Measurements from ENCODE around the gene NID1. TPM values are rescaled to one million over a fixed set of nuclear protein-coding genes. Genes with fewer than 3 reads are reported as not detected.
"Not testable (repeated sequence)": the region's sequence is repeated elsewhere in the genome, so short reads cannot be mapped to it uniquely, and the experiment has no call there.

The NID1 gene
- total and polyA plus RNA-seq, 5 donors, result 24.4 to 107 (median 36.6) TPM

DNA sequence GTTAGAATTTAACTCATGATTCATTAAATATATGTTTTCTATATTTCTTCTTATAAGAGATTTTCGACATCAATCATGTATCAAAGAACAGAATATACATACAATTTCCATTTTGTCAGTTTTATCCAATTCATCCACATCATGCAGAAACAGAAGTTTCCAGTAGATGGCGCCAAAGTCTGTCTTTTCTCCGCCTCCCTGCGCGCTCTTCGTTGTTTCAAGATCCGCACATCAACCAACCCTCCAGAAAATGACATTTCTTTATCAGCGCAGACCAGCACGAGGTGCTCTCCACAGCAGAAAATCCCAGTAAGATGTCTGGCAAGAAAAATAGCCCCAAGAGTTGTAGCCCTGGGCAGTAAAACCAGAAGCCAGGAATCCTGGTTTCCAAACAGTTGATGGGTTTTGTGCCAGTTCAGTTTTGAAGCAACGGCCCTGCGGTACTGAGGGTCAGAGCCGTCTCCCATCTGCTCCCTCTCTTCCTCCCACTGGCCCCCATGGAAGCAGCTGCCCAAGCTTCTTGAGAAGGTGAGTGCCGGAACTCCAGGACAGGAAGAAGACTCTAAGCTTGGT is 38.8 kb upstream of the NID1 start:
- ATAC-seq, result peak in 1 of 2 donors; percentile 48
- Histone ChIP-seq H3K27ac (ENCODE audit: low read length) (no peak overlapping the region), H3K4me1 (ENCODE audit: control insufficient read depth, insufficient read depth, low read length) (no peaks in the 10 kb centered on the region), H3K27me3 (ENCODE audit: control insufficient read depth, insufficient read depth) (no peaks in the 10 kb centered on the region), H3K4me3 (ENCODE audit: low read length) (no peak overlapping the region), H3K9me3 (ENCODE audit: control insufficient read depth, low read length) (no peaks in the 10 kb centered on the region)
- DNase-seq, result peak in 1 of 3 donors; percentile 64
- intact Hi-C loops (cut with DNase I), result no loop called here
- WGBS, result 20% methylated on average over 13 of the region's 13 CpGs

DNA sequence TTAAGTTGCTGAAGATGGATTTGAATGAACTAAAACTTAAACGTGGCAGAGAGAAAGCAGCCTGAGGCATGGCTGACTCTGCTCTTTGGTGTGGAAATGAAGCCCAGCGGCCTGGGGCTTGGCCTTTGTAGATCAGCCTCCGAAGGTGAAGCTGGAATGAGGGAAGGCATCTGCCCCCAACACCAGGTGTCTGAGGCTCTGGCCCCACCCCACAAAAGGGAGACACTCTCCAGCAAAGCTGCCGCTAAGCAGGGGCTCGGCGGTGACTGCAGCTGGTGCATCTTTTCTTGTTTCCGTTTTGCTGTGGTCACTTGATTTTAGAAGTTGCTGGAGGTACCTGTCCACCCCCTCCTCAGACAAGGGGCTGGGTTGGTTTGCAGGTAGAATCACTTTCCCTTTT is 38.2 kb upstream of the NID1 start:
- DNase-seq (no peak), ATAC-seq (no peak)
- no peaks in the 10 kb centered on the region for H3K9me3 ChIP-seq (ENCODE audit: control insufficient read depth, low read length)
- H3K27ac ChIP-seq (ENCODE audit: low read length), result no peak overlapping the region
- WGBS, result 31% methylated on average over 7 of the region's 7 CpGs
- no peaks in the 10 kb centered on the region for H3K4me1 ChIP-seq (ENCODE audit: control insufficient read depth, insufficient read depth, low read length)
- no peaks in the 10 kb centered on the region for H3K27me3 ChIP-seq (ENCODE audit: control insufficient read depth, insufficient read depth)
- H3K4me3 ChIP-seq (ENCODE audit: low read length), result no peak overlapping the region
- intact Hi-C loops (cut with DNase I), result no loop called here

DNA sequence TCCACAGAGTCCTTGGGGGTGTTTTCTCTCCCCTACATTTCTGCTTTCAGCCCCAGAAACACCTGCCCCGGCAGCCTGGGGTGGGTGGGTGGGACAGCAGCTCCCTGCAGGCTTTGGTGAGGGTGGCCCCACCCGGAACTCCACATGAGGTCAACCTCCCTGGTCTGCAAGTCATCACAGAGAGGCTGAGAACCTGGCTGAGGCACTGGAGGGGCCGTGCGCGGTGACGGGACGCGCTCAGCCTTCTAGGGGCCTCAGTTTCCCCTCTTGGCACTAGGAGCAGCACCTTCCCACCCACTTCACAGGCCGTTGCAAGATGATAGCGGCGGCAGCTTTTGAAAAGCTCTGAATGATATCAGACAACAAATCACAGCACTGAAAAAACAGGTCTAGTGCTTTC is 37.7 kb upstream of the NID1 start:
- intact Hi-C loops (cut with DNase I), result no loop called here
- H3K4me1 ChIP-seq (ENCODE audit: control insufficient read depth, insufficient read depth, low read length), result no peaks in the 10 kb centered on the region
- no peak for ATAC-seq
- H3K27ac ChIP-seq (ENCODE audit: low read length), result no peak overlapping the region
- no peak for DNase-seq
- no peaks in the 10 kb centered on the region for H3K9me3 ChIP-seq (ENCODE audit: control insufficient read depth, low read length)
- no peaks in the 10 kb centered on the region for H3K27me3 ChIP-seq (ENCODE audit: control insufficient read depth, insufficient read depth)
- WGBS, result 79% methylated on average over 11 of the region's 11 CpGs
- H3K4me3 ChIP-seq (ENCODE audit: low read length), result no peak overlapping the region

DNA sequence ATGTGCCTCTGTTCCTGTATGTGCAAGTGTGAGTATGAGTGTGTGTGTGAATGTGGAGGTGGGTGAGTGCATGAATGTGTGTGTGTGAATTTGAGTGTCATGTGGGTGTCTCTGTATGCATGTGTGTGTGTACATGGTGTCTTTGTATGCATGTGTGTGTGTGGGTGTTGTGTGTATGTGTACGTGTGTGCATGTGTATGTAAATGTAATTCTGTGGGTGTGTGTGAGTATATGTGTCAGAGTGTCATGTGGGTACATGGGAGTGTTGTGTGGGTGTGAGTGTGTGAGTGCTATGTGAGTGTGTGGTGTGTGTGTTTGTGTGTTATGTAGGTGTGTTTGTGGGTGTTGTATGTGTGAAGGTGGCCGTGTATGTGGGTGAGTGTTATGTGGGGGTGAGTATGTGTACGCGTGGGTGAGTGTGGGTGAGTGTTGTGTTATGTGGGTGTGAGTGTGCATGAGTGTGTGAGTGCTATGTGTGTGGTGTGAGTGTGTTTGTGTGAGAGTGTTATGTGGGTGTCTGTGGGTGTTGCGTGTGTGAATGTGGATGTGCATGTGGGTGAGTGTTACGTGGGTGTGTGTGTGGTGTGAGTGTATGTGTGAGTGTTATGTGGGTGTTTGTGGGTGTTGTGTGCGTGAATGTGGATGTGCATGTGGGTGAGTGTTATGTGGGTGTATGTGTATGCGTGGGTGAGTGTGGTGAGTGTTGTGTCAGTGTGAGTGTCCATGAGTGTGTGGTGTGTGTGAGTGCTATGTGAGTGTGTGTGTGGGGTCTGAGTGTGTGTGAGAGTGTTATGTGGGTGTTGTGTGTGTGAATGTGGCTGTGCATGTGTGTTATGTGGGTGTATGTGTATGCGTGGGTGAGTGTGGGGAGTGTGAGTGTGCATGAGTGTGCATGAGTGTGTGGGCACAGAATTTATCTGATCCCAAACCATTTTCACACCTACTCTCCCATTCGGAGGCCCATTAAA is 36.6 kb upstream of the NID1 start:
- Histone ChIP-seq H3K27me3 (ENCODE audit: control insufficient read depth, insufficient read depth) (no peaks in the 10 kb centered on the region), H3K9me3 (ENCODE audit: control insufficient read depth, low read length) (no peaks in the 10 kb centered on the region), H3K4me1 (ENCODE audit: control insufficient read depth, insufficient read depth, low read length) (no peaks in the 10 kb centered on the region), H3K27ac (ENCODE audit: low read length) (no peak overlapping the region), H3K4me3 (ENCODE audit: low read length) (no peak overlapping the region)
- intact Hi-C loops (cut with DNase I), result no loop called here
- 86% methylated on average over 10 of the region's 10 CpGs for WGBS
- ATAC-seq, result no peak
- no peak for DNase-seq

DNA sequence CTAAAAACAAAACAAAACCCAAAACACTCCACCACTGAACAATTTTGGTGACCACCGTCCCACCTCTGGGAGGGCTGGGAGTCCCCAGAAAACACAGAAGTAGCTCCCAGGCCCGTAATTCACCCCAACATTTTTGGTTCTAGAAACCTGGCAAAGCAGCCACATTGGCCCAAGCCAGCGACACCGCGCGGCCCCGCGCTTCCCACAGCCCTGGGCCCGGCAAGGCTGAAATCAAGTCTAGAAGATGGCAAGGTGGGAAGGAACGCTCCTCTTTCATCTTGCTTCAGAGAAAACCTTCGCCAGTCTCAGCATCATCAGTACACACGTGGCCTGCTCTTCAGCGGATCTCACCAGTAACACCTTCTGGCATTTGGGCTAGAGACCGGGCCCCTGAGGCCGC is 35.9 kb upstream of the NID1 start:
- DNase-seq, result no peak
- 90% methylated on average over 15 of the region's 15 CpGs for WGBS
- intact Hi-C loops (cut with DNase I), result no loop called here

DNA sequence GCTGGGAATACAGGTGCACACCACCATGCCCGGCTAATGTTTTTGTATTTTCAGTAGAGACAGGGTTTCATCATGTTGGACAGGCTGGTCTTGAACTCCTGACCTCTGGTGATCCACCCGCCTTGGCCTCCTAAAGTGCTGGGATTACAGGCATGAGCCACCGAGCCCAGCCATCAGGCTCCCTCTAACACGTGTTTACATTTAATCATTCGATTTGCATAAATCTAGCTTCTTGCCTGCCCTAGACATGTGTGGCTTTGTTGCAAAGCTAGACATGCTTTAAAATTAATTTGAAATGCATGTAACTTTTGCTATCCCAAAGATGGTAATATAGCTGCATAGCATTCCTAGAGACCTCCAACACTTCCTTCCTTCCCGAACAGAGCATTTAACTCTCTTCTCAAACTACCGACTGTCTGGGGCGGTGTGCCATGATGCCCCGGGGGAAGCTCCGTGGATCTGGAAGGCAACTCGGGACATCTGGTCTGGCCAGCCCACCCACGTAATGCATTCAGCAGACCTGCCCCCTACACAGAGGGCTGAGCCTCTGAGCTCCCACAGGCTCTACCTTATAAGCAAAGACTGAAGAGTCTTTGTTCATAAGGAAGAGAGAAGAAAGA is 34.6 kb upstream of the NID1 start:
- no peak overlapping the region for H3K27ac ChIP-seq (ENCODE audit: low read length)
- DNase-seq, result no peak
- no peak for ATAC-seq
- intact Hi-C loops (cut with DNase I), result no loop called here
- H3K9me3 ChIP-seq (ENCODE audit: control insufficient read depth, low read length), result no peaks in the 10 kb centered on the region
- H3K4me3 ChIP-seq (ENCODE audit: low read length), result no peak overlapping the region
- no peaks in the 10 kb centered on the region for H3K27me3 ChIP-seq (ENCODE audit: control insufficient read depth, insufficient read depth)
- WGBS, result 47% methylated on average over 12 of the region's 12 CpGs
- no peaks in the 10 kb centered on the region for H3K4me1 ChIP-seq (ENCODE audit: control insufficient read depth, insufficient read depth, low read length)

More for the DNA sequence above, 35.9 kb upstream of the NID1 start:
- ATAC-seq, result no peak
- no peaks in the 10 kb centered on the region for H3K9me3 ChIP-seq (ENCODE audit: control insufficient read depth, low read length)
- no peak overlapping the region for H3K27ac ChIP-seq (ENCODE audit: low read length)
- H3K27me3 ChIP-seq (ENCODE audit: control insufficient read depth, insufficient read depth), result no peaks in the 10 kb centered on the region
- H3K4me1 ChIP-seq (ENCODE audit: control insufficient read depth, insufficient read depth, low read length), result no peaks in the 10 kb centered on the region
- no peak overlapping the region for H3K4me3 ChIP-seq (ENCODE audit: low read length)

DNA sequence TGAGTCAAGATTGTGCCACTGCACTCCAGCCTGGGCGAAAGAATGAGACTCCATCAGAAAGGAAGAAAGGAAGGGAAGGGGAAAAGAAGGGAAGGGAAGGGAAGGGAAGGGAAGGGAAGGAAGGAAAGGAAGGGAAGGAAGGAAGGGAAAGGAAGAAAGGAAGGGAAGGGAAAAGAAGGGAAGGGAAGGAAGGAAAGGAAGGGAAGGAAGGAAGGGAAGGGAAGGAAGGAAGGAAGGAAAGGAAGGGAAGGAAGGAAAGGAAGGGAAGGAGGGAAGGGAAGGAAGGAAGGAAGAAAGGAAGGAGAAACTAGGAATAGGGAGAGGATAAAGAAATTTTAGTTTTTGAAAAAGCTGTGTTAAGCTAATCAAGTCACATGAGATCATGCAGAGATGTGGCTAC is 33.4 kb upstream of the NID1 start:
- no peak overlapping the region for H3K27ac ChIP-seq (ENCODE audit: low read length)
- no peak overlapping the region for H3K4me3 ChIP-seq (ENCODE audit: low read length)
- 92% methylated on average over 1 of the region's 1 CpG for WGBS
- H3K4me1 ChIP-seq (ENCODE audit: control insufficient read depth, insufficient read depth, low read length), result no peaks in the 10 kb centered on the region
- H3K9me3 ChIP-seq (ENCODE audit: control insufficient read depth, low read length), result no peaks in the 10 kb centered on the region
- H3K27me3 ChIP-seq (ENCODE audit: control insufficient read depth, insufficient read depth), result no peaks in the 10 kb centered on the region
- ATAC-seq, result no peak
- no peak for DNase-seq
- intact Hi-C loops (cut with DNase I), result no loop called here

DNA sequence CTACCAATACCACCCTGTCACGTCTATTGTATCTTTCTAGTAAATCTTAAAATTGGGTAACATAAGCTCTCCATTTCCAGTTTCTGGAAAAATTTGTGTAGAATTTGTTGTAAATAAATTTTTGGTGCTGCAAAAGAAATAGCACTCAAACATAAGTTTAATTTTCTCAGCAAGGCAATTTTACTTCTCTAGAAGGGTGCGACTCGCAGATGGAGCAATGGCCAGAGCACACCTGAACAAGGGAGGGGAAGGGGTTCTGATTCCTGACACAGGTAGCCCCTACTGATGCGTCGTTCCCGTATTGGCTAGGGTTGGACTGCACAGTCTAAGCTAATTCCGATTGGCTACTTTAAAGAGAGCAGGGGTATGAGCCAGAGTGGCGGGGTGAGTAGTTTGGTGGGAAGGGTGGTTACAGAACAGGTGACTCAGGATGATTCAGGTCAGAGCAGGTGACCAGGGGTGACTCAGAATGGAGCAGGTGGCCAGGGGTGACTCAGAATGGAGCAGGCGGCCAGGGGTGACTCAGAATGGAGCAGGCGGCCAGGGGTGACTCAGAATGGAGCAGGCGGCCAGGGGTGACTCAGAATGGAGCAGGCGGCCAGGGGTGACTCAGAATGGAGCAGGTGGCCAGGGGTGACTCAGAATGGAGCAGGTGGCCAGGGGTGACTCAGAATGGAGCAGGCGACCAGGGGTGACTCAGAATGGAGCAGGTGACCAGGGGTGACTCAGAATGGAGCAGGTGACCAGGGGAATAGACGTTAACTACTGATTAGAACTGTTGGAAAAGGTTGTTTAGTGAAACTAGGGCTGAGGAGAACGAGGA is 32.0 kb upstream of the NID1 start:
- H3K9me3 ChIP-seq (ENCODE audit: control insufficient read depth, low read length); intact Hi-C loops (cut with DNase I); H3K4me1 ChIP-seq (ENCODE audit: control insufficient read depth, insufficient read depth, low read length); H3K4me3 ChIP-seq (ENCODE audit: low read length); H3K27ac ChIP-seq (ENCODE audit: low read length); ATAC-seq; H3K27me3 ChIP-seq (ENCODE audit: control insufficient read depth, insufficient read depth): not testable (repeated sequence)
- 67% methylated on average over 15 of the region's 15 CpGs for WGBS
- peak; percentile 66 to 82 (median 68) for DNase-seq

DNA sequence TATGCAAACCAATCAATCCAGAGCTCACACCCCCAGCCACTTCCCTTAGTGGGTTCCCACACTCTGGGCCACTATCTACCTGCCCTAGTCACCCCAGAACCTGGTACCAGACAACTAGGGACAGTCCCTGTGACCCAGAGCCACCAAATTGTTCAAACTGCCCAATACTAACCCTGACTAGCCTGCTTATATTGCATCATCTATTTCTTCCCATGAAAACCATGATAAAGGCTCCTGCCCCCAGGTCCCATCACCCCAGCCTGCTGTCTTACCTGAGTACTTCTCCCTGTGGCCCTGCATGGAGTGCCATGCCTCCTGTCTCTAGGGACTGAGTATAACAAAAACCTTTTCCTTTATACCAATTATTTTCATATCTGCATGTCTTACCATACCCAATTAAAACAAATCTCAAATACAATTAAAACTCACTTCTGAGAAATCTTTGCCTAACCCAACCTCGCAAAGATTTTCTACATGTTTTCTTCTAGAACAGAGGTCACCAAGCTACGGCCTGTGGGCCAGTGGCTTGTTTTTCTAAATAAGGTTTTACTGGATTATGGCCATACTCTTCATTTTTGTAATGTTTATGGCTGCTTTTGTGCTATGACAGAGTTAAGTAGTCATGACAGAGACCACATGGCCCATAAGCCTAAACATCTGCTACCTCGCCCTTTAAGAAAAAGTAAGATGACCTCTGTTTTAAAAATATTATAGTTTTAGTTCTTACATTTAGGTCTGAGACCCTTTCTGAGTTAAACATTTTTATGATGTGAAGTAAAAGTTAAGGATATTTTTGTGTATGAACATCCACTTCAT is 31.0 kb upstream of the NID1 start:
- WGBS, result 87% methylated on average over 3 of the region's 3 CpGs
- no peak for ATAC-seq
- H3K27me3 ChIP-seq (ENCODE audit: control insufficient read depth, insufficient read depth), result no peaks in the 10 kb centered on the region
- no peaks in the 10 kb centered on the region for H3K9me3 ChIP-seq (ENCODE audit: control insufficient read depth, low read length)
- DNase-seq, result no peak
- H3K27ac ChIP-seq (ENCODE audit: low read length), result no peak overlapping the region
- no peaks in the 10 kb centered on the region for H3K4me1 ChIP-seq (ENCODE audit: control insufficient read depth, insufficient read depth, low read length)
- intact Hi-C loops (cut with DNase I), result no loop called here
- no peak overlapping the region for H3K4me3 ChIP-seq (ENCODE audit: low read length)

DNA sequence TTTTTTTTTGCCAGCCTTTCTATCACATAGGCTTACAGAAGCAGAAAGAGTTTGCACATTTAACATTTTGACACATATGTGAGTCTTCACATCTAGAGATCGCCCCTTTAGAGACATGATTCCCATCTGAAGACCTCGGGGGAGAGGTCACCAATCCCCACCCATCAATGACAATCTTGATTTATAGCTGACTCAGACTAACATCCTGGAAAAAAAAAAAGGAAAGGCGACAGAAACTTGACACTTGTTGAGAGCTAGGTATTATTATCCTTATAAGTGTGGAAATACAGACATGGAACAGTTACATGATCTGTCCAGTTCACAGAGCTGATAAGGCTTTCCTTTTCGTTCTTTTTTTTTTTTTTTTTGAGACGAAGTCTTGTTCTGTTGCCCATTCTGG is 28.0 kb upstream of the NID1 start:
- no peaks in the 10 kb centered on the region for H3K9me3 ChIP-seq (ENCODE audit: control insufficient read depth, low read length)
- intact Hi-C loops (cut with DNase I), result no loop called here
- 43% methylated on average over 5 of the region's 5 CpGs for WGBS
- ATAC-seq (no peak), DNase-seq (no peak)
- no peak overlapping the region for H3K4me3 ChIP-seq (ENCODE audit: low read length)
- no peaks in the 10 kb centered on the region for H3K4me1 ChIP-seq (ENCODE audit: control insufficient read depth, insufficient read depth, low read length)
- no peak overlapping the region for H3K27ac ChIP-seq (ENCODE audit: low read length)
- H3K27me3 ChIP-seq (ENCODE audit: control insufficient read depth, insufficient read depth), result no peaks in the 10 kb centered on the region

All from right cardiac atrium (tissue), 5 donors.